Measurements from ENCODE around the gene ERCC2.

ERCC2 gene

GRCh38 chr19:45362291-45362690 lies 8.1 kb downstream of the ERCC2 start:
- no peak for DNase-seq (ENCODE audit: low read depth)
- TF ChIP-seq, protein P1, sequence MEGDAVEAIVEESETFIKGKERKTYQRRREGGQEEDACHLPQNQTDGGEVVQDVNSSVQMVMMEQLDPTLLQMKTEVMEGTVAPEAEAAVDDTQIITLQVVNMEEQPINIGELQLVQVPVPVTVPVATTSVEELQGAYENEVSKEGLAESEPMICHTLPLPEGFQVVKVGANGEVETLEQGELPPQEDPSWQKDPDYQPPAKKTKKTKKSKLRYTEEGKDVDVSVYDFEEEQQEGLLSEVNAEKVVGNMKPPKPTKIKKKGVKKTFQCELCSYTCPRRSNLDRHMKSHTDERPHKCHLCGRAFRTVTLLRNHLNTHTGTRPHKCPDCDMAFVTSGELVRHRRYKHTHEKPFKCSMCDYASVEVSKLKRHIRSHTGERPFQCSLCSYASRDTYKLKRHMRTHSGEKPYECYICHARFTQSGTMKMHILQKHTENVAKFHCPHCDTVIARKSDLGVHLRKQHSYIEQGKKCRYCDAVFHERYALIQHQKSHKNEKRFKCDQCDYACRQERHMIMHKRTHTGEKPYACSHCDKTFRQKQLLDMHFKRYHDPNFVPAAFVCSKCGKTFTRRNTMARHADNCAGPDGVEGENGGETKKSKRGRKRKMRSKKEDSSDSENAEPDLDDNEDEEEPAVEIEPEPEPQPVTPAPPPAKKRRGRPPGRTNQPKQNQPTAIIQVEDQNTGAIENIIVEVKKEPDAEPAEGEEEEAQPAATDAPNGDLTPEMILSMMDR (IDR thresholded peaks at IDR 0.05; ENCODE audit: low read length, missing control alignments), result no peak
- H3K4me3 ChIP-seq (replicated peaks; ENCODE audit: low read depth, low read length), result no peak overlapping the region

GRCh38 chr19:45361608-45362007 lies 8.8 kb downstream of the ERCC2 start:
- no peak for DNase-seq (ENCODE audit: low read depth)
- H3K4me3 ChIP-seq (replicated peaks; ENCODE audit: low read depth, low read length), result no peak overlapping the region
- TF ChIP-seq, protein P1 (IDR thresholded peaks at IDR 0.05; ENCODE audit: low read length, missing control alignments), result no peak

DNA sequence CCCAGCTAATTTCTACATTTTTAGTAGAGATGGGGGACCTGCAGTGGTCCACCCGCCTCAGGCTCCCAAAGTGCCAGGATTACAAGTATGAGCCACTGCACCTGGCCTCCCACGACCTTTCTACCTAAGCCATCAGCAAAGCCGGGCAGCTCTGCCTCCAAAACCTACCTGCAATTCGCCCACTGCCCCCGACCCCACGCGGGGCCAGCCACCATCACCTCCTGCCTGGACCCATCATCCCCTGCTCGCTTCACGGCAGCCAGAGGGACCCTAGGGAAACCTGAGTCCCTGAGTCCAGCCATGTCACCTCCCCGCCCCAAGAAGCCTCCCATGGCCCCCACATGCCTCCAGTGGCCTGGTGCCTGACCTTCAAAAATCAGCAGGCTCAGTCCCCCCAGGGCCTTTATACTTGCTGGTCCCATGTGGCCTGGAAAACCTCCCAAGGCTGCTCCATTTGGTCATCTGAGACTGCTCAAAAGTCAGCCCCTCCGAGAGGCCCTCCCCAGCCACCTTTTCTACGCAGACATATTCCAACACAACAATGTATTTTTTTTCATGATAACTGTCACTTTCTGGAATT lies 12.1 kb downstream of the ERCC2 start:
- TF ChIP-seq, protein P1 (IDR thresholded peaks at IDR 0.05; ENCODE audit: low read length, missing control alignments), result no peak
- no peak for DNase-seq (ENCODE audit: low read depth)
- H3K4me3 ChIP-seq (replicated peaks; ENCODE audit: low read depth, low read length), result no peak overlapping the region

DNA sequence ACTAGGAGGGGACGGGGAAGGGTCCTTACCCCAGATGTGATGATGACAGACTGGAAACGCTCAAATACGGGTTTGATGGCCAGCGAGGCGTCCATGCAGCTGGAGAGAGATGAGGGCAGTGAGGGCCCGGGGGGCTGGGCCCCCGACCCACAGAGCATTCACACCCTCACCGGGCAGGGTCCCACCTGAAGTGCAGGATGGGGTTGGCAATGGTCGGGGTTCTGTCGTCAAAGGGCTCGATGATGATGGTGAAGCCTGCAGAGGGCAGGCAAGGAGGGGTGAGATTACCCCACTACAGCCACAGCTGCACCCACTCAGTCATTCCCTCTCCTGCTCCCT lies 13.0 kb downstream of the ERCC2 start:
- TF ChIP-seq, protein P1 (IDR thresholded peaks at IDR 0.05; ENCODE audit: low read length, missing control alignments), result no peak
- no peak for DNase-seq (ENCODE audit: low read depth)
- H3K4me3 ChIP-seq (replicated peaks; ENCODE audit: low read depth, low read length), result no peak overlapping the region

GRCh38 chr19:45356760-45357444 lies 13.5 kb downstream of the ERCC2 start:
- DNase-seq (ENCODE audit: low read depth), result no peak
- TF ChIP-seq, protein P1 (IDR thresholded peaks at IDR 0.05; ENCODE audit: low read length, missing control alignments), result no peak
- H3K4me3 ChIP-seq (replicated peaks; ENCODE audit: low read depth, low read length), result no peak overlapping the region

DNA sequence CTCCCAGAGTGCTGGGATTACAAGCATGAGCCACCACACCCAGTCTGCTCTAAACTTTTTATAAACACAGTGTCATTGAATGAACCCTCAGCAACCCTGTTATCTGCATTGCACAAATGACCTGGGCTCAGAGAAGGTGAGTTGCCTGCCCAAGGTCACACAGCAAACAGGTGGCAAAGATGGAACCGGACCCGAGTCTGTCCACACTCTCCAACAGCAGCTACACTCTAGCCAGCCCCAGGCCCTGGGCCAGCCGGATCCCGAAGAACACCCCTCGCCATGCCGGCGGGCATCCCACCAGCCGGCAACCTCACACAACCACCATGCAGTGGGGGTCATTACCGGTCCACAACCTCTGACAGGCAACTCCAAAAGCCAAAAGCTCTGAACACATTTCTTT lies 14.5 kb downstream of the ERCC2 start:
- H3K4me3 ChIP-seq (replicated peaks; ENCODE audit: low read depth, low read length), result no peak overlapping the region
- no peak for DNase-seq (ENCODE audit: low read depth)
- TF ChIP-seq, protein P1 (IDR thresholded peaks at IDR 0.05; ENCODE audit: low read length, missing control alignments), result no peak

- DNase-seq (ENCODE audit: low read depth), result no peak
- TF ChIP-seq, protein P1 (IDR thresholded peaks at IDR 0.05; ENCODE audit: low read length, missing control alignments), result no peak
- H3K4me3 ChIP-seq (replicated peaks; ENCODE audit: low read depth, low read length), result no peak overlapping the region
These were observed 15.0 kb downstream of the ERCC2 start for GRCh38 chr19:45355402-45355801.

Measured in fibroblast of pulmonary artery (primary cell).